Thyroid gland (tissue), 4 donors: ENCODE results near the gene HDAC7. TPM values are rescaled to one million over a fixed set of nuclear protein-coding genes. Genes with fewer than 3 reads are reported as not detected.

Experiments used
- DNase-seq, 2 donors: peaks; one replicate each; pipeline ENCODE4 v3.0.0-alpha.2; 2019
- H3K27ac ChIP-seq, 3 donors: fragments of 200-600 bp; sonication (generic); 1 replicate in 2 of 3; 2 replicates in 1 of 3; pipeline ENCODE4 v1.5.1; 2016 to 2019; ENCODE audit warnings: mild to moderate bottlenecking in 1 of 3, moderate library complexity in 1 of 3
- H3K27me3 ChIP-seq: fragments of 200-600 bp; sonication (generic); one replicate; pipeline ENCODE4 v1.5.1; 2019
- H3K36me3 ChIP-seq, 2 donors: fragments of 200-600 bp; sonication (generic); one replicate each; pipeline ENCODE4 v1.5.1; 2016 to 2019
- H3K4me1 ChIP-seq, 2 donors: fragments of 200-600 bp; sonication (generic); one replicate each; pipeline ENCODE4 v1.5.1; 2017 to 2019
- H3K4me3 ChIP-seq, 3 donors: fragments of 200-600 bp; sonication (generic); replicated peaks in 1 of 3; 1 replicate in 2 of 3; 2 replicates in 1 of 3; pipeline ENCODE4 v1.5.1; 2016; ENCODE audit warnings: mild to moderate bottlenecking in 1 of 3
- H3K9me3 ChIP-seq: fragments of 200-600 bp; sonication (generic); one replicate; pipeline ENCODE4 v1.5.1; 2017
- CTCF ChIP-seq, 6 experiments: fragments of 200-600 bp in 3 of 6; fragments of 450-650 bp in 3 of 6; sonication (generic) in 3 of 6; IDR thresholded peaks; one replicate each; pipeline ENCODE4 v1.5.1; 2016 to 2019; ENCODE audit warnings: antibody characterized with exemption in 6 of 6, mild to moderate bottlenecking in 2 of 6, inconsistent platforms in 1 of 6, moderate library complexity in 1 of 6
- POLR2A ChIP-seq, 2 donors: fragments of 450-650 bp; IDR thresholded peaks; one replicate each; pipeline ENCODE4 v1.6.1; 2017; ENCODE audit warnings: antibody characterized with exemption in 2 of 2, mild to moderate bottlenecking in 2 of 2, moderate library complexity in 1 of 2
- WGBS, 2 donors: methylation state at CpG; one replicate each; pipeline ENCODE4 v1.1.5; 2017; 5-methylcytosine and 5-hydroxymethylcytosine counted together
- intact Hi-C: fragments of 100-400 bp; cut with DNase I; formaldehyde crosslinking; loops from one replicate; pipeline ENCODE4 v1.15.1; 2023
- total RNA-seq, 4 donors: library from RNA; depleted of rRNA; stranded (reverse); fragments of >200 nt; gene quantifications; one replicate each; pipeline ENCODE4 v1.2.3, GENCODE V29; 2016

Gene HDAC7
- total RNA-seq, 4 donors from 2014 or later, result 44.5 to 61.9 (median 52.6) TPM

GRCh38 chr12:47775100-47775911, 44.4 kb downstream of the HDAC7 start:
- DNase-seq, result peak; percentile 36 to 44
- no peaks in the 10 kb centered on the region for H3K36me3 ChIP-seq
- no peak for TF ChIP-seq POLR2A (IDR thresholded peaks at IDR 0.05)
- no peak for TF ChIP-seq CTCF (IDR thresholded peaks at IDR 0.05)
- peaks cover 61 to 66% of the 10 kb centered on the region in 2 donors for H3K4me1 ChIP-seq
- no peaks in the 10 kb centered on the region for H3K27me3 ChIP-seq
- WGBS, 2 donors, result 63 to 81% methylated on average over 7 to 8 of the region's 10 CpGs
- no peak overlapping the region for H3K4me3 ChIP-seq
- H3K9me3 ChIP-seq, result no peaks in the 10 kb centered on the region
- intact Hi-C loops, result loop anchor here (5.0 kb wide), 1 partner anchor 33 kb away; no protein-coding TSS in a partner anchor
- H3K27ac ChIP-seq, result peak overlapping the region; percentile 91 to 97 (median 94)

GRCh38 chr12:47774663-47775062, 45.0 kb downstream of the HDAC7 start:
- intact Hi-C loops, result loop anchor here (5.0 kb wide), 1 partner anchor 32 kb away; no protein-coding TSS in a partner anchor
- 91 to 93% methylated on average over 7 of the region's 7 CpGs for WGBS, 2 donors

GRCh38 chr12:47773858-47774580, 45.7 kb downstream of the HDAC7 start:
- H3K36me3 ChIP-seq, result no peaks in the 10 kb centered on the region
- peak overlapping the region; percentile 91 to 97 (median 94) for H3K27ac ChIP-seq
- DNase-seq, result no peak
- intact Hi-C loops, result no loop called here
- no peak for TF ChIP-seq POLR2A (IDR thresholded peaks at IDR 0.05)
- no peak for TF ChIP-seq CTCF (IDR thresholded peaks at IDR 0.05)
- H3K4me1 ChIP-seq, result peaks cover 59 to 60% of the 10 kb centered on the region in 2 donors
- no peaks in the 10 kb centered on the region for H3K27me3 ChIP-seq
- no peaks in the 10 kb centered on the region for H3K9me3 ChIP-seq
- H3K4me3 ChIP-seq, result peak overlapping the region; percentile 31 to 79 (median 65)
- WGBS, 2 donors, result 45 to 57% methylated on average over 13 of the region's 14 CpGs

More at GRCh38 chr12:47774663-47775062, 45.0 kb downstream of the HDAC7 start:
- H3K9me3 ChIP-seq, result no peaks in the 10 kb centered on the region
- no peaks in the 10 kb centered on the region for H3K36me3 ChIP-seq
- no peak overlapping the region for H3K4me3 ChIP-seq
- H3K27ac ChIP-seq, result peak overlapping the region; percentile 91 to 97 (median 94)
- DNase-seq, result no peak
- H3K27me3 ChIP-seq, result no peaks in the 10 kb centered on the region
- TF ChIP-seq CTCF (IDR thresholded peaks at IDR 0.05), result no peak
- TF ChIP-seq POLR2A (IDR thresholded peaks at IDR 0.05), result no peak
- H3K4me1 ChIP-seq, result peaks cover 61 to 65% of the 10 kb centered on the region in 2 donors

GRCh38 chr12:47773062-47773857, 46.4 kb downstream of the HDAC7 start, which contains the start of gene SLC48A1:
Gene SLC48A1 (plus strand): TSS chr12:47773238. CDS start chr12:47773305, 67 bp downstream.
- peaks cover 52% of the 10 kb centered on the region in 2 donors for H3K4me1 ChIP-seq
- H3K9me3 ChIP-seq, result no peaks in the 10 kb centered on the region
- DNase-seq, result peak; percentile 76 to 77
- TF ChIP-seq CTCF (IDR thresholded peaks at IDR 0.05), result peak in 3 of 6 experiments; percentile 32 to 63 (median 42)
- TF ChIP-seq POLR2A (IDR thresholded peaks at IDR 0.05), result peak in 1 of 2 donors; percentile 88
- H3K27me3 ChIP-seq, result no peaks in the 10 kb centered on the region
- intact Hi-C loops, result no loop called here
- peak within 1 kb of the TSS; percentile 91 to 97 (median 94) for H3K27ac ChIP-seq
- H3K4me3 ChIP-seq, result peak within 1 kb of the TSS; percentile 31 to 79 (median 65)
- H3K36me3 ChIP-seq, result no peaks in the 10 kb centered on the region
- WGBS, 2 donors, result 0% methylated on average over 6 to 17 of the region's 106 CpGs
